ENCODE results near the gene E2F6. TPM values are rescaled to one million over a fixed set of nuclear protein-coding genes. Genes with fewer than 3 reads are reported as not detected.

Gene E2F6
- total and polyA plus RNA-seq, 2 of the 13 experiments (the other 11 are each of a cell fraction or from before 2014, with no cell fraction given) = 27.3 to 36.0 TPM

DNA sequence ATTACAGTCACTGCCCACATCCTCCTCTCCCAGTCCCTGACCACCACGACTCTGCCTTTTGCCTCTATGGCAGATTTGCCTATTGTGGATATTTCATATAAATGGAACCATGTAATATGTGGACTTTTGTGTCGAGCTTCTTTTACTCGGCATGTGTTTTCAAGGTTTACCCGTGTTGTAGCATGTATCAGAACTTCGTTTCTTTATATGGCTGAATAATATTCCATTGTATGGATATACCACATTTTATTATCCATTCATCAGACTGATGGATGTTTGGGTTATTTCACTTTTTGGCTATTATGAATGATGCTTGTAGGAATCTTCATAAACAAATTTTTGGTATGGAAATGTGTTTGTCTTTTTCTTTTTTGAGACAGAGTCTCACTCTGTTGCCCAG, 24.2 kb upstream of the E2F6 start:
- CTCF ChIA-PET (ENCODE audit: low intra/inter-chr PET ratio, low total read pairs) = no interaction called here
- 98% methylated on average over 5 of the region's 5 CpGs for WGBS (ENCODE audit: low lambda C conversion rate)
- Histone ChIP-seq H3K4me1 (ENCODE audit: insufficient read depth, low read length) (peaks cover 95% of the 10 kb centered on the region), H3K27me3 (ENCODE audit: control insufficient read depth in 1 of 2, insufficient read depth in 2 of 2, low read length in 2 of 2) (no peaks in the 10 kb centered on the region), H3K9me3 (ENCODE audit: low read length) (no peaks in the 10 kb centered on the region), H3K27ac (ENCODE audit: extremely low read length, insufficient read depth, low read length) (no peak overlapping the region), H3K79me2 (ENCODE audit: insufficient read depth, low read length) (peaks cover 98% of the 10 kb centered on the region), H3K9ac (ENCODE audit: insufficient read depth, low read depth, low read length) (no peak overlapping the region), H3K4me2 (ENCODE audit: low read depth, low read length) (no peak overlapping the region), H4K20me1 (ENCODE audit: insufficient read depth, low read length) (no peaks in the 10 kb centered on the region), H3K36me3 (replicated peaks in 1 of 2; ENCODE audit: control insufficient read depth in 1 of 2, insufficient read depth in 2 of 2, low read length in 2 of 2) (peaks cover 3 to 4% of the 10 kb centered on the region in 2 experiments; a peak in 3 of 5 replicates), H2AFZ (ENCODE audit: low read length) (no peak overlapping the region), H3K4me3 (replicated peaks in 1 of 3; ENCODE audit: insufficient read depth in 1 of 3, low read depth in 2 of 3, low read length in 3 of 3) (no peak overlapping the region)
- POLR2A ChIA-PET = interaction anchor here (1.3 kb wide), 1 partner anchor 9 kb away, joined by 4 read pairs; no protein-coding TSS in a partner anchor
- TF ChIP-seq ZNF260 (CRISPR knock-in tag; IDR thresholded peaks at IDR 0.05; ENCODE audit: borderline replicate concordance, low read depth) (peak; percentile 56; the same call in 1 of the 2 replicates), REL (CRISPR knock-in tag; conservative IDR thresholded peaks at IDR 0.05) (no peak), RAD51 (IDR thresholded peaks at IDR 0.05; ENCODE audit: borderline replicate concordance) (no peak)
- TF ChIP-seq, protein P1, sequence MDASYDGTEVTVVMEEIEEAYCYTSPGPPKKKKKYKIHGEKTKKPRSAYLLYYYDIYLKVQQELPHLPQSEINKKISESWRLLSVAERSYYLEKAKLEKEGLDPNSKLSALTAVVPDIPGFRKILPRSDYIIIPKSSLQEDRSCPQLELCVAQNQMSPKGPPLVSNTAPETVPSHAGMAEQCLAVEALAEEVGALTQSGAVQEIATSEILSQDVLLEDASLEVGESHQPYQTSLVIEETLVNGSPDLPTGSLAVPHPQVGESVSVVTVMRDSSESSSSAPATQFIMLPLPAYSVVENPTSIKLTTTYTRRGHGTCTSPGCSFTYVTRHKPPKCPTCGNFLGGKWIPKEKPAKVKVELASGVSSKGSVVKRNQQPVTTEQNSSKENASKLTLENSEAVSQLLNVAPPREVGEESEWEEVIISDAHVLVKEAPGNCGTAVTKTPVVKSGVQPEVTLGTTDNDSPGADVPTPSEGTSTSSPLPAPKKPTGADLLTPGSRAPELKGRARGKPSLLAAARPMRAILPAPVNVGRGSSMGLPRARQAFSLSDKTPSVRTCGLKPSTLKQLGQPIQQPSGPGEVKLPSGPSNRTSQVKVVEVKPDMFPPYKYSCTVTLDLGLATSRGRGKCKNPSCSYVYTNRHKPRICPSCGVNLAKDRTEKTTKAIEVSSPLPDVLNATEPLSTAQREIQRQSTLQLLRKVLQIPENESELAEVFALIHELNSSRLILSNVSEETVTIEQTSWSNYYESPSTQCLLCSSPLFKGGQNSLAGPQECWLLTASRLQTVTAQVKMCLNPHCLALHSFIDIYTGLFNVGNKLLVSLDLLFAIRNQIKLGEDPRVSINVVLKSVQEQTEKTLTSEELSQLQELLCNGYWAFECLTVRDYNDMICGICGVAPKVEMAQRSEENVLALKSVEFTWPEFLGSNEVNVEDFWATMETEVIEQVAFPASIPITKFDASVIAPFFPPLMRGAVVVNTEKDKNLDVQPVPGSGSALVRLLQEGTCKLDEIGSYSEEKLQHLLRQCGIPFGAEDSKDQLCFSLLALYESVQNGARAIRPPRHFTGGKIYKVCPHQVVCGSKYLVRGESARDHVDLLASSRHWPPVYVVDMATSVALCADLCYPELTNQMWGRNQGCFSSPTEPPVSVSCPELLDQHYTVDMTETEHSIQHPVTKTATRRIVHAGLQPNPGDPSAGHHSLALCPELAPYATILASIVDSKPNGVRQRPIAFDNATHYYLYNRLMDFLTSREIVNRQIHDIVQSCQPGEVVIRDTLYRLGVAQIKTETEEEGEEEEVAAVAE (CRISPR knock-in tag; IDR thresholded peaks at IDR 0.05; ENCODE audit: borderline replicate concordance) = no peak
- no TSS peak for BruUV-seq (replicated peaks)
- DNase-seq (ENCODE audit: low spot score) (no peak), ATAC-seq (no peak), FAIRE-seq (no peak)
- in situ Hi-C loops (cut with HindIII; ENCODE audit: extremely low pct_ligation_motif_present, low pct_unique_long_range_greater_than_20kb) = no loop called here
- intact Hi-C loops (cut with micrococcal nuclease; ENCODE audit: unreplicated experiment) = no loop called here

Data from HepG2 (cell line).